Osteoblast (primary cell): Measurements from ENCODE around the gene SMG5. TPM values are rescaled to one million over a fixed set of nuclear protein-coding genes. Genes with fewer than 3 reads are reported as not detected.

Source experiments
- DNase-seq: peaks from one replicate; pipeline ENCODE4 v3.0.0; 2011; ENCODE audit warnings: low spot score, mixed read lengths; ENCODE audit not compliant: insufficient read length; ENCODE audit errors: missing footprints
- H2AFZ ChIP-seq: 2 replicates; pipeline ENCODE4 v1.6.0; 2011; ENCODE audit warnings: mild to moderate bottlenecking, low read length
- H3K27ac ChIP-seq: 2 replicates; pipeline ENCODE4 v1.5.1; 2011; ENCODE audit warnings: mild to moderate bottlenecking, low read depth, low read length, moderate library complexity
- H3K27me3 ChIP-seq: 2 replicates; pipeline ENCODE4 v1.6.0; 2012; ENCODE audit warnings: mild to moderate bottlenecking, control low read depth, inconsistent platforms, low read length, moderate library complexity; ENCODE audit not compliant: insufficient read depth
- H3K36me3 ChIP-seq: 2 replicates; pipeline ENCODE4 v1.5.1; 2011; ENCODE audit warnings: mild to moderate bottlenecking, low read length, control low read depth, moderate library complexity; ENCODE audit not compliant: insufficient read depth
- H3K4me1 ChIP-seq: 2 replicates; pipeline ENCODE4 v1.5.1; 2011; ENCODE audit warnings: mild to moderate bottlenecking, low read length, control low read depth, moderate library complexity; ENCODE audit not compliant: insufficient read depth
- H3K4me2 ChIP-seq: 2 replicates; pipeline ENCODE4 v1.6.0; 2011; ENCODE audit warnings: mild to moderate bottlenecking, low read length; ENCODE audit not compliant: insufficient read depth
- H3K4me3 ChIP-seq: fragments of 200-600 bp; sonication (generic); 3 replicates; pipeline ENCODE4 v1.5.1; 2012; ENCODE audit warnings: mild to moderate bottlenecking, low read length, inconsistent platforms; ENCODE audit not compliant: insufficient read depth
- H3K79me2 ChIP-seq: 2 replicates; pipeline ENCODE4 v1.6.0; 2012; ENCODE audit warnings: mild to moderate bottlenecking, low read length, control low read depth, inconsistent platforms; ENCODE audit not compliant: insufficient read depth
- H3K9me3 ChIP-seq: 2 replicates; pipeline ENCODE4 v1.5.1; 2011; ENCODE audit warnings: low read depth, low read length, control low read depth
- H4K20me1 ChIP-seq: 2 replicates; pipeline ENCODE4 v1.6.0; 2012; ENCODE audit warnings: mild to moderate bottlenecking, low read length, control low read depth; ENCODE audit not compliant: insufficient read depth
- CTCF ChIP-seq: IDR thresholded peaks from 2 replicates; pipeline ENCODE4 v1.5.1; 2011; ENCODE audit warnings: mild to moderate bottlenecking, low read depth, low read length, moderate library complexity; ENCODE audit errors: extremely low read depth
- total RNA-seq: library from RNA; depleted of rRNA; stranded (reverse); fragments of >200 nt; gene quantifications from 2 replicates; pipeline ENCODE4 v1.2.3, GENCODE V29; 2012

Gene SMG5
- total RNA-seq, 1 donor: 50.7 TPM

- H3K79me2 ChIP-seq: no peaks in the 10 kb centered on the region
- no peak for TF ChIP-seq CTCF
- no peak overlapping the region for H3K4me3 ChIP-seq
- no peak overlapping the region for H2AFZ ChIP-seq
- peaks cover 19% of the 10 kb centered on the region for H3K27me3 ChIP-seq
- DNase-seq: no peak
- peak overlapping the region; percentile 60 for H3K4me2 ChIP-seq
- no peaks in the 10 kb centered on the region for H3K9me3 ChIP-seq
- peaks cover 20% of the 10 kb centered on the region for H3K4me1 ChIP-seq
- no peaks in the 10 kb centered on the region for H4K20me1 ChIP-seq
- H3K36me3 ChIP-seq: peaks cover 15% of the 10 kb centered on the region
- H3K27ac ChIP-seq: no peak overlapping the region
Observed at GRCh38 chr1:156246241-156246780, 36.3 kb downstream of the SMG5 start.

GRCh38 chr1:156245451-156246232 is 37.0 kb downstream of the SMG5 start:
- H2AFZ ChIP-seq: no peak overlapping the region
- H3K4me1 ChIP-seq: peaks cover 25% of the 10 kb centered on the region
- H3K27me3 ChIP-seq: peaks cover 19% of the 10 kb centered on the region
- H3K36me3 ChIP-seq: peaks cover 9% of the 10 kb centered on the region
- H4K20me1 ChIP-seq: no peaks in the 10 kb centered on the region
- peak overlapping the region; percentile 37 for H3K4me3 ChIP-seq
- no peak for TF ChIP-seq CTCF
- peak overlapping the region; percentile 60 for H3K4me2 ChIP-seq
- H3K79me2 ChIP-seq: no peaks in the 10 kb centered on the region
- DNase-seq: peak; percentile 90
- no peak overlapping the region for H3K27ac ChIP-seq
- H3K9me3 ChIP-seq: no peaks in the 10 kb centered on the region

- Histone ChIP-seq H3K9me3 (no peaks in the 10 kb centered on the region), H3K79me2 (no peaks in the 10 kb centered on the region), H3K36me3 (no peaks in the 10 kb centered on the region), H2AFZ (no peak overlapping the region), H3K27me3 (peaks cover 19% of the 10 kb centered on the region), H3K4me2 (no peak overlapping the region), H3K4me1 (peaks cover 27% of the 10 kb centered on the region), H3K27ac (no peak overlapping the region), H4K20me1 (no peaks in the 10 kb centered on the region), H3K4me3 (no peak overlapping the region)
- TF ChIP-seq CTCF: no peak
- DNase-seq: no peak
Observed at GRCh38 chr1:156244712-156245111, 37.9 kb downstream of the SMG5 start.

GRCh38 chr1:156244126-156244525 is 38.5 kb downstream of the SMG5 start:
- Histone ChIP-seq H3K79me2 (no peaks in the 10 kb centered on the region), H2AFZ (no peak overlapping the region)
- no peak for TF ChIP-seq CTCF

More at GRCh38 chr1:156244126-156244525, 38.5 kb downstream of the SMG5 start:
- Histone ChIP-seq H3K4me3 (no peak overlapping the region), H3K9me3 (no peaks in the 10 kb centered on the region), H3K27me3 (peaks cover 19% of the 10 kb centered on the region), H3K27ac (no peak overlapping the region), H4K20me1 (no peaks in the 10 kb centered on the region), H3K4me2 (no peak overlapping the region), H3K4me1 (peaks cover 27% of the 10 kb centered on the region), H3K36me3 (no peaks in the 10 kb centered on the region)
- DNase-seq: no peak
